SK-N-SH treated with all-trans-retinoic acid at 6 μM for 48 hours (cell line): ENCODE data around the gene FRA10AC1.

Experiments
- CREB5 ChIP-seq: fragments of 250-450 bp; sonication (Bioruptor Pico); IDR thresholded peaks from 2 replicates; pipeline ENCODE4 v1.5.1; 2020; ENCODE audit warnings: low read depth, mild to moderate bottlenecking, moderate library complexity
- ESRRG ChIP-seq: fragments of 250-450 bp; sonication (Bioruptor Pico); IDR thresholded peaks from 2 replicates; pipeline ENCODE4 v1.6.1; 2021; ENCODE audit warnings: mild to moderate bottlenecking
- PATZ1 ChIP-seq: fragments of 250-450 bp; sonication (Bioruptor Pico); IDR thresholded peaks from 2 replicates; pipeline ENCODE4 v1.8.0; 2020; ENCODE audit warnings: mild to moderate bottlenecking, moderate library complexity, borderline replicate concordance
- PPARA ChIP-seq: fragments of 250-450 bp; sonication (Bioruptor Pico); IDR thresholded peaks from 2 replicates; pipeline ENCODE4 v1.5.0; 2020; ENCODE audit warnings: mild to moderate bottlenecking, borderline replicate concordance
- RARB ChIP-seq: fragments of 250-450 bp; sonication (Bioruptor Pico); IDR thresholded peaks from 2 replicates; pipeline ENCODE4 v1.8.0; 2021; ENCODE audit warnings: mild to moderate bottlenecking, moderate library complexity
- SNAI2 ChIP-seq: fragments of 250-450 bp; sonication (Bioruptor Pico); IDR thresholded peaks from 2 replicates; pipeline ENCODE4 v1.5.0; 2020; ENCODE audit warnings: mild to moderate bottlenecking, moderate library complexity
- ZFP30 ChIP-seq: fragments of 450-650 bp; formaldehyde crosslinking; IDR thresholded peaks from 2 replicates; pipeline ENCODE4 v1.5.0; 2022; ENCODE audit warnings: mild to moderate bottlenecking, moderate library complexity
- ZNF70 ChIP-seq: fragments of 450-650 bp; formaldehyde crosslinking; IDR thresholded peaks from 2 replicates; pipeline ENCODE4 v1.5.0; 2020; ENCODE audit warnings: mild to moderate bottlenecking, moderate library complexity
- ZNF8 ChIP-seq: fragments of 450-650 bp; formaldehyde crosslinking; IDR thresholded peaks from 2 replicates; pipeline ENCODE4 v1.5.0; 2020; ENCODE audit warnings: mild to moderate bottlenecking, moderate library complexity

- no peak for TF ChIP-seq ZNF8
- no peak for TF ChIP-seq ESRRG
- no peak for TF ChIP-seq CREB5
- TF ChIP-seq SNAI2 (CRISPR knock-in tag): no peak
- TF ChIP-seq ZNF70 (CRISPR knock-in tag): no peak
- no peak for TF ChIP-seq ZFP30
- no peak for TF ChIP-seq PATZ1 (CRISPR knock-in tag)
- TF ChIP-seq RARB: no peak
- TF ChIP-seq PPARA (CRISPR knock-in tag): no peak
Measured at GRCh38 chr10:93719901-93720300, 17.5 kb upstream of the FRA10AC1 start.
